ENCODE measurements around the gene TMED10.
"Not testable (repeated sequence)": the region's sequence is repeated elsewhere in the genome, so short reads cannot be mapped to it uniquely, and the experiment has no call there.

TMED10 gene

DNA sequence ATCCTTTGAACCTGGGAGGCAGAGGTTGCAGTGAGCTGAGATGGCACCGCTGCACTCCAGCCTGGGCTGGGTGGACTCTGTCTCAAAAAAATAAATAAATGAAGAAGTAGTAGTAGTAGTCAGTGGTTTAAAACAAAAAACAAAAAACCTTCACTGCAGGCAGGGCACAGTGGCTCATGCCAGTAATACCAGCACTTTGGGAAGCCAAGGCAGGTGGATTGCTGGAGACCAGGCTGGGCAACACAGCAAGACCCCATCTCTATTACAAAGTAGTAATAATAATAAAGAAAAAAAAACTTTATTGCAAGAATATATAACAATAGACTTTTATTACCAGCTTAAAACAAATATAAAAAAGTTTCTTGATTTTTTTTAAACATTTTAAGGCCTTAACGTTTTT is 35.8 kb downstream of the TMED10 start:
- FAIRE-seq (no peak), DNase-seq (ENCODE audit: insufficient read length) (no peak)
- TF ChIP-seq POLR2A (IDR thresholded peaks at IDR 0.05; ENCODE audit: low read depth, low read length) (no peak), TAF1 (IDR thresholded peaks at IDR 0.05; ENCODE audit: borderline replicate concordance, low read depth, low read length) (no peak), POLR2AphosphoS5 (IDR thresholded peaks at IDR 0.05; ENCODE audit: low read depth, low read length) (no peak)

DNA sequence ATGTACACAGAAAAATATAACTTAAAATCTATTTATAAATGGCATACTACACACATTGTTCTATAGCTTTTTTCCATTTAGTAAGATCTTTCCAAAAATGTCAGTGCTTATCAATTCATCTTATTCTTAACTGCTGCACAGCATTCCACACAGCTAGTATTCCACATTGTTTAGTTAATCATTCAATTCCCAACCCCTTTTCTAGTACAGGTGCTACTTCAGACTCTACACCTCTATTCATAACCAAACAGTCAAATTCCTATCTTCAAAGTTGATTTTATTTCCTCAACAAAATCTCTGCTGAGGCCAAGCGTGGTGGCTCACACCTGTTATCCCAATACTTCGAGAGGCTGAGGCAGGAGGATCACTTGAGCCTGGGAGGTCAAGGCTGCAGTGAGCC is 37.2 kb downstream of the TMED10 start:
- DNase-seq (ENCODE audit: insufficient read length) (no peak), FAIRE-seq (no peak)
- TF ChIP-seq TAF1 (IDR thresholded peaks at IDR 0.05; ENCODE audit: borderline replicate concordance, low read depth, low read length) = no peak
- TF ChIP-seq POLR2AphosphoS5 (IDR thresholded peaks at IDR 0.05; ENCODE audit: low read depth, low read length) = no peak
- TF ChIP-seq POLR2A (IDR thresholded peaks at IDR 0.05; ENCODE audit: low read depth, low read length) = no peak

DNA sequence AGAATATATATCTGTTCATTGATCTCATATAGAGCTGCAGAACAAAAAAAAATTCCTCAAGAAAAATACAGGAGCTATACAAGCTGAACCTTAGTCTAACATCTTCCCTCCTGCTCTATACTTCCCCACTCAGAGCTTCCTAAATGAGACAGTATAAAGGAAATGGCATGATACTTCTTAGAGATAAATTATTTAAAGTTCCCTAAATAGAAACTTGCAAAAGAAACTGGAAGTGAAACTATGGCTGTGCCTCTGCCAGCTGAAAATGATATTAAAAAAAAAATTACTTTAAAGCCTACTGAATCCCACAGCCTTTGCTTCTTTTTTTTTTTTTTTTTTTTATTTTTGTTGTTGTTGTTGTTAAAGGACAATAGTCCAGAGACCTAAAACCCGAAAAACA is 37.9 kb downstream of the TMED10 start:
- TF ChIP-seq POLR2A (IDR thresholded peaks at IDR 0.05; ENCODE audit: low read depth, low read length) (no peak), TAF1 (IDR thresholded peaks at IDR 0.05; ENCODE audit: borderline replicate concordance, low read depth, low read length) (no peak), POLR2AphosphoS5 (IDR thresholded peaks at IDR 0.05; ENCODE audit: low read depth, low read length) (no peak)
- DNase-seq (ENCODE audit: insufficient read length) (no peak), FAIRE-seq (no peak)

GRCh38 chr14:75134644-75135043 is 41.8 kb downstream of the TMED10 start:
- FAIRE-seq (no peak), DNase-seq (ENCODE audit: insufficient read length) (no peak)
- TF ChIP-seq POLR2AphosphoS5 (IDR thresholded peaks at IDR 0.05; ENCODE audit: low read depth, low read length) (no peak), POLR2A (IDR thresholded peaks at IDR 0.05; ENCODE audit: low read depth, low read length) (no peak), TAF1 (IDR thresholded peaks at IDR 0.05; ENCODE audit: borderline replicate concordance, low read depth, low read length) (no peak)

DNA sequence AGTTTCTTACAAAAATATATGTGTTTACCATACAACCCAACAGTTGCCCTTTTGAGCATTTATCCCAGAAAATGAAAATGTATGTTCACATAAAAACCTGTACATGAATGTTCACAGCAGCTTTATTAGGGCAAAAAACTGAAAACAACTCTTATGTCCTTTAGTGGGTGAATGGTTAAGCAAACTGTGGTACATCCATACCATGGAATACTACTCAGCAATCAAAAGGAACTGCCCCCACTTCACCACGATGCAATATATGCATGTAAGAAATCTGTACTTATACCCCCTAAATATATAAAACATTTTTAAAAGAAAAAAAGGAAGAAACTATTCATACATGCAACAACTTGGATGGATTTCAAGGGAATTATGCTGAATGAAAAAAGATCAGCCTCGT is 42.8 kb downstream of the TMED10 start:
- FAIRE-seq (no peak), DNase-seq (ENCODE audit: insufficient read length) (no peak)
- no peak for TF ChIP-seq TAF1 (IDR thresholded peaks at IDR 0.05; ENCODE audit: borderline replicate concordance, low read depth, low read length)
- no peak for TF ChIP-seq POLR2A (IDR thresholded peaks at IDR 0.05; ENCODE audit: low read depth, low read length)
- no peak for TF ChIP-seq POLR2AphosphoS5 (IDR thresholded peaks at IDR 0.05; ENCODE audit: low read depth, low read length)

GRCh38 chr14:75132382-75133086 is 43.9 kb downstream of the TMED10 start:
- peak; percentile 91 for FAIRE-seq
- no peak for DNase-seq (ENCODE audit: insufficient read length)
- TF ChIP-seq TAF1 (IDR thresholded peaks at IDR 0.05; ENCODE audit: borderline replicate concordance, low read depth, low read length) (no peak), POLR2A (IDR thresholded peaks at IDR 0.05; ENCODE audit: low read depth, low read length) (no peak), POLR2AphosphoS5 (IDR thresholded peaks at IDR 0.05; ENCODE audit: low read depth, low read length) (no peak)

DNA sequence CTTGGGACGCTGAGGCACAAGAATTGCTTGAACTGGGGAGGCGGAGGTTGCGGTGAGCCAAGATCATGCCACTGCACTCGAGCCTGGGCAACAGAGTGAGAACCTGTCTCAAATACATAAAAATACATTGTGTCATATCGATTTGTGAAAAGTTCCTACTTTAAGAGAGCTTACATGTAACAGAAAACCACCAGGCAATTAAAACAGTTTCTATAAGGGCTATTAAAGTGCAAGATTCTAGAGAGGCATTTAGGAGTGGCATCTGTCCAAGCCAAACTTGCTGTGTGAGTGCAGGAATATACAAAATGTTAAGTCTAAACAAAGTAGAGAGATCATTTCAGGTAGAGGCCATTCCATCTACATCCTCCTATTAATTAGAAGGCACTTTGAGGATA is 47.8 kb downstream of the TMED10 start:
- no peak for FAIRE-seq
- TF ChIP-seq TAF1 (IDR thresholded peaks at IDR 0.05; ENCODE audit: borderline replicate concordance, low read depth, low read length) (no peak), POLR2AphosphoS5 (IDR thresholded peaks at IDR 0.05; ENCODE audit: low read depth, low read length) (no peak), POLR2A (IDR thresholded peaks at IDR 0.05; ENCODE audit: low read depth, low read length) (no peak)

GRCh38 chr14:75127903-75128595 is 48.4 kb downstream of the TMED10 start:
- no peak for DNase-seq (ENCODE audit: insufficient read length)
- peak; percentile 54 for FAIRE-seq
- TF ChIP-seq POLR2A (IDR thresholded peaks at IDR 0.05; ENCODE audit: low read depth, low read length) = no peak
- no peak for TF ChIP-seq POLR2AphosphoS5 (IDR thresholded peaks at IDR 0.05; ENCODE audit: low read depth, low read length)
- no peak for TF ChIP-seq TAF1 (IDR thresholded peaks at IDR 0.05; ENCODE audit: borderline replicate concordance, low read depth, low read length)

More for the DNA sequence above, 47.8 kb downstream of the TMED10 start:
- no peak for DNase-seq (ENCODE audit: insufficient read length)

DNA sequence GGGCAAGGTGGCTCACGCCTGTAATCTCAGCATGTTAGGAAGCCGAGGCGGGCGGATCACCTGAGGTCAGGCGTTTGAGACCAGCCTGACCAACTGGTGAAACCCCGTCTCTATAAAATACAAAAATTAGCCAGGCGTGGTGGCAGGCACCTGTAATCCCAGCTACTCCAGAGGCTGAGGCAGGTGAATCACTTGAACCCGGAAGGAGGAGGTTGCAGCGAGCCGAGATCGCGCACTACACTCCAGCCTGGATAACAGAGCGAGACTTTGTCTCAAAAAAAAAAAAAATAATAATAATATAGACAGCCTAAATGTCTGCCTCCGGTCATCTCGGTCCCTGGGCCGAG is 49.0 kb downstream of the TMED10 start:
- DNase-seq (ENCODE audit: insufficient read length); FAIRE-seq: not testable (repeated sequence)

DNA sequence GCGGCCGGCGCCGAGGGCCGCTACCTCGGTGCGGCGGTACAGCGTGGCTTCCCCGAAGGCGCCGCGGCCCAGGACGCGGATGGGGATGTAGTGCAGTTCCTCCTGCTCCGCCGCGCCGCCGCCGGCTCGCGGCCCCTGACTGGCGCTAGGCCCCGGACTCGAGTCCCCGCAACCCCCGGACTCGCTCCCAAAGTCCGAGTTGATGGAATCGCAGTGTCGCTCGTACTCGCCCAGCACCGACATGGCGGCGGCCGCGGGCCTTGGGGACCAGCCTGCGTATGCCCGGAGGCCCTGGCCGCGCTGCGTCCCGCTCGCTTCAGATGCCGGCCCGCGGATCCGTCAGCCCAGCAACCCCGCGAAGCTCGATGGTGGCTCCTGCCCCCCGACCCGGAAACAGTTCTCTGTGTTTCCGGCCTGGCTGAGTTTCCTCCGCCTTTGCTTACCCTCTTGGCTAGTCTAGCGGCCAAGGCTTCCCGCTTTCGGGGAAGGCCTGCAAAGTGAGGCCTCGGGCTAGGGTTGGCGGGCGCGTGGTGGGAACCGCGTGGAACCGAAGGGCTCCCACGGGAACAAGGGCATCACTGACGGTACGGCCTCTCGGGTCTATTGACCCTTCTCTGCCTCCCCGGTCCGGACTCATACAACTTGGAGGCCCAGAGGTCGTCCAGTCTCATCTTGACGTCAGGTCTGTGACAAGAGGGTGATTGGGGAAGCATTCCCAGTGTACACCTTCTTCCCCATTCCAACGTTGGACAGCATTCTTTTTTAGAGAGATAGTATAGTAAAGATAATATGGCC is 49.5 kb downstream of the TMED10 start, which contains the start of gene NEK9:
TSS of gene NEK9 (minus strand) at position 370 of the 795 bp plus-strand sequence. CDS start at position 243, 127 bp downstream.
- TF ChIP-seq POLR2A (IDR thresholded peaks at IDR 0.05; ENCODE audit: low read depth, low read length) (peak; percentile 95), POLR2AphosphoS5 (IDR thresholded peaks at IDR 0.05; ENCODE audit: low read depth, low read length) (peak; percentile 96), TAF1 (IDR thresholded peaks at IDR 0.05; ENCODE audit: borderline replicate concordance, low read depth, low read length) (peak; percentile 88)
- DNase-seq (ENCODE audit: insufficient read length) (peak; percentile 87), FAIRE-seq (peak; percentile 83)

GRCh38 chr14:75126121-75126544 is 50.3 kb downstream of the TMED10 start:
- TF ChIP-seq POLR2A (IDR thresholded peaks at IDR 0.05; ENCODE audit: low read depth, low read length) = no peak; the same call in 1 of the 2 replicates
- no peak for FAIRE-seq
- no peak for DNase-seq (ENCODE audit: insufficient read length)

DNA sequence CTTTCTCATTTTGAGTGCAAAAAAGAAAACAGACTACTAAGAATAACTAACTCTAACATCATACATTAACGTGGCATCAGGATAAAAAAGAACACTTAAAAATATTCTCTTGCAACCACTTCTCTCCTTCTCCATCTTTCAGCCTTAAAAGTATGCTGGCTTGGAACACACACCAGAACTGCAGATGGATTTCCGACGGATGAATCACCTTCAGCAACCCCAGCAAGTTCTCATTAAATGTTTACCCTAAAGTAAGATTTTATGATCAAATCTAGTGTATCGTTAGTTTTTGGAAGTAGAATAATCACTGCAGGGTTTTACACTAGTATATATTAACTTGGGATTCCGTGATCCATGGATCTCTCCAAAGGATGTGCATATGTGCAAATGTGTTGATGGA is 50.8 kb downstream of the TMED10 start:
- DNase-seq (ENCODE audit: insufficient read length) (no peak), FAIRE-seq (no peak)
- TF ChIP-seq POLR2A (IDR thresholded peaks at IDR 0.05; ENCODE audit: low read depth, low read length) (no peak), POLR2AphosphoS5 (IDR thresholded peaks at IDR 0.05; ENCODE audit: low read depth, low read length) (no peak), TAF1 (IDR thresholded peaks at IDR 0.05; ENCODE audit: borderline replicate concordance, low read depth, low read length) (no peak)

All from GM12892 (cell line).